ENCODE data around the gene CCSER1.
"Not testable (repeated sequence)": the region's sequence is repeated elsewhere in the genome, so short reads cannot be mapped to it uniquely, and the experiment has no call there.

Gene CCSER1

DNA sequence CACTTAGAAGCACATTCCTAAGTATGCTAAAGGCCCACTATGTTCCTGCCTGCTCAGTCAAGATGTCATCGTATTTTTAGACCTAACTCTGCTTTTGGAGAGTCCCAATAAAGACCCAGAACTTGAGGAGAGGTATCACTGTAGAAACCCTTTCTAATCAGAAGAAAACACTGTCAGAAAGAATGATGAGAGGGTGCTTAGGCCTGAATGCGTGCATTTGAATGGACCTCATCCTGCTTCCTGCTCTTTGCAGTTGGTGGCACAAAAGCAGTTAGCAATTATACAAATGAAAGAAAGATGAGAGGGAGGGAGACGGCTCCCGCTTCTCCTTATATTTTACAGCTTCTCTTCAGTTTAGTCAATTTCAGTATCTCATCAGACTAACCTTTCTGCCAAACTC, 987.2 kb downstream of the CCSER1 start:
- DNase-seq (ENCODE audit: low read depth in 2 of 2, low spot score in 1 of 2), result no peak

- no peak for DNase-seq (ENCODE audit: low read depth in 2 of 2, low spot score in 1 of 2)
Observed at GRCh38 chr4:91116861-91117260, 989.7 kb downstream of the CCSER1 start.

GRCh38 chr4:91118597-91118996, 991.4 kb downstream of the CCSER1 start:
- DNase-seq (ENCODE audit: low read depth in 2 of 2, low spot score in 1 of 2), result no peak

- no peak for DNase-seq (ENCODE audit: low read depth in 2 of 2, low spot score in 1 of 2)
Observed at GRCh38 chr4:91123742-91124141, 996.5 kb downstream of the CCSER1 start.

DNA sequence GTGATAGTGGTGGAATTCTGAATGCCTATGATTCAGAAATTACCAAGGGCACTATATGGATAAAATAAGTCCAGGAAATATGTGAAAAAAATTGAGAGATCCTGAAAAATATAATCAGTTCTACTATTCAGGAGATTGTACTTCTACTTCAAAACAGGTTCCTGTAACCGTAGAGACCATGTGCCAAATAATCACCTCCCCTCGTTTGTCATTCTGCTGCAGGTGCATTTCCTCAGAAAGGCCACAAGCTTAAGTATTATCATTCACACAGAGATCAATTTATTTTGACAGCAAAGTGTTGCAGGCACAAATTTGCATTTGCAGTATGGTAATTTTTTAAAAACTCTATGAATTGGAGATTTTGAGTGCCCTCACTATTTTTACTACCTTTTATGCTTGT, 1000.0 kb downstream of the CCSER1 start:
- DNase-seq (ENCODE audit: low read depth in 2 of 2, low spot score in 1 of 2), result no peak

- no peak for DNase-seq (ENCODE audit: low read depth in 2 of 2, low spot score in 1 of 2)
Observed at GRCh38 chr4:91127831-91128230, 1000.6 kb downstream of the CCSER1 start.

DNA sequence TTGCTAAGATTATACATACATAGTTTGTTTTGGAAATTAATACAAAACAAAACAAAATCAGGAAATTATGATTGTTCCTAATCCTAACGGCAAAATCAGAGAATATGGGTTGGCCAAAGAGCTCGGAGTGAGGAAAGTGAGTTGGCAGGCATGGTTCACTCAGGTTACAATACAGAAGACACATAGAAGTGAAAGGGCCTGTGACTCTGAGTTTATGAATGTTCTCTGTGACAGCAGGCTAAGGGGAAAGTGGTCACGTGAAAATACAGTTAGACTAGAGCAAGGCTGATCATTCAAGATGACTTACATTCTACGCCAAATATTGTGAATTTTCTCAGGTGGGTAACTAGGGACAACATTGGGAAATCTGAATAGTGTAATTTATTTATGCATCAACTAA, 1001.3 kb downstream of the CCSER1 start:
- no peak for DNase-seq (ENCODE audit: low read depth in 2 of 2, low spot score in 1 of 2)

GRCh38 chr4:91147067-91147466, 1019.9 kb downstream of the CCSER1 start:
- DNase-seq (ENCODE audit: low read depth in 2 of 2, low spot score in 1 of 2), result no peak

GRCh38 chr4:91154041-91154440, 1026.8 kb downstream of the CCSER1 start:
- not testable (repeated sequence) for DNase-seq (ENCODE audit: low read depth in 2 of 2, low spot score in 1 of 2)

- not testable (repeated sequence) for DNase-seq (ENCODE audit: low read depth in 2 of 2, low spot score in 1 of 2)
Observed at GRCh38 chr4:91167864-91168653, 1040.9 kb downstream of the CCSER1 start.

GRCh38 chr4:91170768-91171167, 1043.6 kb downstream of the CCSER1 start:
- DNase-seq (ENCODE audit: low read depth in 2 of 2, low spot score in 1 of 2), result no peak

DNA sequence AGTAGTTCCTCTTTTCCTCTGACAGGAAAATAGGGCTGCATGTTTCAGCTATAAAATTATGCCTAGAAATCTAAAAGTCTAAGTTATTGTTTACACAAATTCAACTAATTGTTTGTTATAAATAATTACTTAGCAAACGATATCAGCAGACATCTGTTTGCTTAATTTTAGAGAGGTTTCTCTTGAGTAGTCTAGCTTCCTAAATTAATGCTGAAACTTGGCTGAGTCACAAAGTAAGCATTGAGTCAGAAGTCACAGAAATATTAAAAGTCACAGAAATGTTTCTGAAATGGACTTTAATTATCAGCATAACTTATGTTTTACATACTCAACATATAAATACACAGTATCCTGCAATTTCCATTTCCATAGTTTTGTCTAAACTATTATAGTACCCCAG, 1044.0 kb downstream of the CCSER1 start:
- no peak for DNase-seq (ENCODE audit: low read depth in 2 of 2, low spot score in 1 of 2)

DNA sequence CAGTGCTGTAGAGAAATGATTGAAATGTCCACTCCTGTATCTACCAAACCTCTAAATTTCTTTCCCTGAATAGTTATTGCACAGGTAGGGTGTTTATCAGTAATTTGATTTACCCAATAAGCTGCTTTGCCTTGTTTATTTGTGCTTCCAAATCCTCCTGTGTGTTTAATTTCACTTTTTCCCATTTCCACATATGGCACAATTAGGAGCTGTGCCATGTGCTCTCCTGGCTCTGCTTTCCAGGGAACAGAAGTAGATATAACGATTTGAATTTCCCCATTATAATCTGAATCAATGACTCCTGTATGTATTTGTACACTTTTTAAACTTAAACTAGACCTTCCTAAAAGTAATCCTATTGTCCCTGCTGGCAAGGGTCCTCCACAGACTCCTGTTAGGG, 1057.9 kb downstream of the CCSER1 start:
- not testable (repeated sequence) for DNase-seq (ENCODE audit: low read depth in 2 of 2, low spot score in 1 of 2)

- DNase-seq (ENCODE audit: low read depth in 2 of 2, low spot score in 1 of 2), result no peak
Observed at GRCh38 chr4:91198951-91199350, 1071.8 kb downstream of the CCSER1 start.

- no peak for DNase-seq (ENCODE audit: low read depth in 2 of 2, low spot score in 1 of 2)
Observed at GRCh38 chr4:91207535-91207934, 1080.3 kb downstream of the CCSER1 start.

GRCh38 chr4:91212211-91212610, 1085.0 kb downstream of the CCSER1 start:
- no peak for DNase-seq (ENCODE audit: low read depth in 2 of 2, low spot score in 1 of 2)

- DNase-seq (ENCODE audit: low read depth in 2 of 2, low spot score in 1 of 2), result not testable (repeated sequence)
Observed at GRCh38 chr4:91217831-91218403, 1090.7 kb downstream of the CCSER1 start.

DNA sequence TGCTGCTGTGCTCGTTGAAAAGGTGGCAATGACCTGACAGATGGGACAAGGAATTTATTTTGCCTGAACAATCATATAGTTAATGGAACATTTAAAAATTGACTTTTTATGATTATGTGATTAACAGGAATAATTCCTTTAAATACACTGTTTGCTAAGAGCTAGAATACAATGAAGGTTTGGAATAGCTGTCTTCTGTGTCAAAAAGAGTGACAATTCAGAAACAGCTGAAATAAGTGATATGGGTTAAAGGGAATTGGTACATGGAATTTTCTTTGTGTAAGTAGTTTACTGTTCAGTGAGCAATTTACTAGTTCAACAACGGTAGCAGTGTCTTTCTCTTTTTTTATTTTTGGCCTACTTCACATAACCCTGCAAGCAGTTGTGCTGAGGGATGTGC, 1093.1 kb downstream of the CCSER1 start:
- DNase-seq (ENCODE audit: low read depth in 2 of 2, low spot score in 1 of 2), result no peak

- no peak for DNase-seq (ENCODE audit: low read depth in 2 of 2, low spot score in 1 of 2)
Observed at GRCh38 chr4:91222014-91222413, 1094.8 kb downstream of the CCSER1 start.

- DNase-seq (ENCODE audit: low read depth in 2 of 2, low spot score in 1 of 2), result no peak
Observed at GRCh38 chr4:91226867-91227266, 1099.7 kb downstream of the CCSER1 start.

GRCh38 chr4:91228659-91229058, 1101.5 kb downstream of the CCSER1 start:
- no peak for DNase-seq (ENCODE audit: low read depth in 2 of 2, low spot score in 1 of 2)

DNA sequence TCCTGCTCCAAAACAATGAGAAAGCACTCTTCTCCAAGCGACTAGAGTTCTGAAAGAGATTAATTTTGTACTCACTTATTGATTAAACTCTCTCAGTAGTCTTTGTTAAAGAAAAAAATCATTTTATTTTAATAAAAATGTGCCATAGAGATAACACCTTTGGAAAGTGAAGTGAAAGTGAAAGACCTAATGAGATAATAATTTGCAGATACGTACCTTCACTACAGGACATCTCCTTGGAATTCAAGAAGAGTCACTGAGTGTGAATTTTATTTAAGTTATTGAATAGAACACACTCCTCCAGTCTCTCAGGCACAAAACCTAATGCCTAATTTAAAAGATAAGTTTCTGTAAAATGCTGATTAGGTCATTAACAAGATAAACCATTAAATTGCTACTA, 1106.0 kb downstream of the CCSER1 start:
- no peak for DNase-seq (ENCODE audit: low read depth in 2 of 2, low spot score in 1 of 2)

DNA sequence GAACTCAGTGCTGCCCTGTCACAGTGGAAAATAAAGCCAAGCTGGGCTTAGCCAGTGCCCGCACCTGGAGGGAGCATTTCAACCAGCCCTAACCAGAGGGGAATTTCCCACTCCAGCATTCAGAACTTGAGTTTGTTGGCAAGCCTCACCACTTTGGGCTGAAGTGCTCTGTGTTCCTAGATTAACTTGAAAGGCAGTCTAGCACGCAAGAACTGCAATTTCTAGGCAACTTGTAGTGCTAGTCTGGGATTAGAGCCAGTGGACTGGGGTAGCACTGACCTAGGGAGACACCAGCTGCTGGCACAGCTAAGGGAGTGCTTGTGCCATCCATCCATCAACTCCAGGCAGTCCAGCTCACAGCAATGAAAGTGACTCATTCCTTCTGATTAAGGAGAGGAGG, 1115.9 kb downstream of the CCSER1 start:
- no peak for DNase-seq (ENCODE audit: low read depth in 2 of 2, low spot score in 1 of 2)

Data from stimulated activated CD8-positive, alpha-beta memory T cell treated with anti-CD3 and anti-CD28 coated beads, Interleukin-4, amount 100 ng/mL, for 4 hours (primary cell).